HG03521 (cell line): ENCODE results near the gene LEP.
"Not testable (repeated sequence)": the region's sequence is repeated elsewhere in the genome, so short reads cannot be mapped to it uniquely, and the experiment has no call there.

ENCODE experiments used
- ATAC-seq: cut with Tn5 transposase; IDR thresholded peaks from one replicate; pipeline ENCODE4 v1.9.1; 2021; ENCODE audit warnings: mild to moderate bottlenecking, moderate library complexity; ENCODE audit not compliant: unreplicated experiment

Gene LEP

DNA sequence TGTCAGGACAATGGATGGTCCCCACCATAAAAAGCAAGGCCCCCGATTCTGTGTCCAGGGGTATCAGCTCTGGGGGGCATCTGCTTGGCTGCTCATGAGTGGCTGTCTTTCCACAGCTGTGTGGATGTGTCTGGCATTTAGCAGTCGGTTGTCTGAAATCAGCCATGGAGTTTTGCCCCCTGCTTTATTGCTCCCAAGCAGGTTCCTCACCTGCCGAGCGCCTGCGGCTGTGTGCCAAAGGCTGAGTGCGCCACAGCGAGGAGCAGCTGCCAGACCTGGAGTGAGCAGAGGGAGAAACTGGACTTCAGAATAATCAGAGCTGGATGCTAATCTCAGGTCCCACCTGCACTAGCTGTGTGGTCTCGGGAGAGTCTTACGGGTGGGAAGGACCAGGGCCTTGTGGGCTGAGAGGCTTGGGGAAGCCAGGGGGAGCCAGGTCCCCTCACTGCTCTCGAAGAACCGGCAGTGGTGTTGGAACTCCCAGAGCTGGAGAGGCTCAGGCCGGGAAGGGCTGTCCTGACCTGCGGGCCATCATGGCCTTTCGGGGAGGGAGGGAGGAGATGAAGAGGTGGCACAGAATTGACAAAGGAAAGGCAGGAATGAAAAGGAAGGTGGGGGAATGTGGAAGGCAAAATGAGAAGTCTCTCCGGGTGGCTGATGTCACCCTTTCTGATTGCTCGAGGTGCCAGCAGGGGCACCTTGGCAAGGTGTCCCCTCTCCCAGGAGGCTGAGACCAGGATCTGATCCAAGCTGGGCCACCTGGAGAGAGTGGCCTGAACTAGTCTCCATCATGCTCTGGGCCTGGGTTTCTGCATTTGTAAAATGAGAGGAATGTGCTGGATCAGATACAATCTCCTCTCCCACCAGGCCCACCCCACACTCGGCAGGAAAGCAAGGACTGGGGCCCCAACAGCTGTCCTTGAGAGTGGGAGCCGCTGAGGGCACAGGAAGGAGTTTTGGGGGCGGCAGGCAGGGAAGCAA lies 30.2 kb upstream of the LEP start:
- no peak for ATAC-seq

- no peak for ATAC-seq
Measured at GRCh38 chr7:128211626-128212025, 29.5 kb upstream of the LEP start.

DNA sequence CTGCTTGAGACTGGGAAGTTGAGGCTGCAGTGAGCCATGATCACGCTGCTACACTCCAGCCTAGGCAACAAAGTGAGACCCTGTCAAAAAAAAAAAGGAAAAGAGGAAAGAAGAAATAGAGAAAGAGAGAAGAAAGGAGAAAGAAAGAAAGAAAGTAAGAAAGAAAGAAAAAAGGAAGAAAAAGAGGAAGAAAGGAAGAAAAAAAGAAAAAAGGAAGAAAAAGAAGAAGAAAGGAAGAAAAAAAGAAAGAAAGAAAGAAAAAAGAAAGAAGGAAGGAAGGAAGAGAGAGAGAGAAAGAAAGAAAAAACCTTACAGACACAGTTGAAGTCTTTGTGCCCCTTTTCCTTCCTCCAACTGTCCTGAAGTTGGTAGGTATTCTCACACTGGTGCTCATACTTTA lies 26.6 kb upstream of the LEP start:
- ATAC-seq, result no peak

DNA sequence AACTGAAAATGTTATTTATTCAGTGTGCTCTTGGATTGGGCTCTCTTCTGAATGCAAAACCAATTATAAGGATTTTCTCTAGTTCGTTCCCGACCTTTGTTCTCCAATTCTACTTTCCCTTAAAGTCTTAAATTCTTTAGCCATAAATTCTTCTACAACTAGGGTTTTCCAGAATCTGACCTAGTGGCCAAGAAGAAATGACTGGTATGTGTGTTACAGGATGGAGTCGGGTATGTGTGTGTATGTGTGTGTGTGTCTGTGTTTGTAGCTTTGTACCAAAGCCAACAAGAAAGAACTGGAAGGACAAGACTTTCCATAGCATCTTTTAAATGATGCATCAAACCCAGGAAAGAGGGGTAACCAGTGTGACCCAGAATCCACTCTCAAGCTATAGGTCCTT lies 25.8 kb upstream of the LEP start:
- no peak for ATAC-seq

DNA sequence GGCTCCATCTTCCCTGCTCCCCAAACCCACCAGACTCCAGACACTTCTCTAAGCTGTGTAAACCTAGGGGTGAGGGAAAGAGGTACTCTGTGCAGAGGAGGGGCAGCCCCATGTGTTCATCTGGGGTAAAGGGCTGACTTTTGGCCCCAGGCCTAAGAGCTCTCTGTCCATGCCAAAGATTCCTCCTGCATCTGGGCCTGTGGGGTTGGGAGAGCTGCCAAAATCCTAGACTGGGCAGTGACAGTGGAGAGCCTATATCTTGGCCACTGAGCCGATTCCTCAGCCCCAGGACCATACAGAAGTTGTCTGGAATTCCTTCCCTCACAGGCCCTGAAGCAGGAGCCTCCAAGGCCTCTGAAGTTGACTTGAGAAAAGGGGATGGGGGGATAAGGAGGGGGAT lies 25.3 kb upstream of the LEP start:
- ATAC-seq, result no peak

DNA sequence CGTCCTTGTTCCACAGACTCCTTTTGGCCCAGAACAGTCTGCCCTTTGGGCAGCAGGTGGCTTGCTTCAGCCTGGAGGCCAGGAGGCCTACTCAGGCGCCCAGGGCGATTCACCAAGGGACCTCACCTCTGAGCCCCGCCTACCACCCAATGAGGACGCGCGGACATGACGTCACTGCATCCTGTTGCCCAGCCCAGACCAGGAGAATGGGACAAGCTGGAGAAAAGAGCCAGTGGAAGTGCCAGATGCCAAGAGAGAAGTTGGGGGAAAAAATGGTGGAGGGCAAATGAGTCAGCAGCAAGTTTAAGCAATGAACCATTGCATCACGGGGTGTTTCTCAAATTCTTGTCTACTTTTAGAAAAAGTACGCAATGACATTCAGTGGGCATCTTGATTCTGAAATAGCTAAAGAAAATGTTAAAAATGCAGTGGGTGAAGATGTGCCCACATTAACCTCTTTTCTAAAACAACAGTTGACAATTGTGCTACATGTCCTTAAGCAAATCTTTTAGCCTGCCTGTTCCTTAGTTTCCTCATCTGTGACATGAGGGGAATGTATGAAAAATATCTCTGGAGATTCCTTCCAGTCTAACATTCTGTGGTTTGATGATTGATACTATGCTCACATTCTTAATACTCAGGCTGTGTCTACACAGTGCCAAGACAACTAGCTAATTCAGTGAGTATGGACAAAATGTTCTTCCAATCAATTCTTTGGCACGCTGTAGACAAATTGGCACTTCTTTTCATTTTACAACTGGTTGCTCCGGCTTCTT lies 23.9 kb upstream of the LEP start:
- ATAC-seq, result no peak

DNA sequence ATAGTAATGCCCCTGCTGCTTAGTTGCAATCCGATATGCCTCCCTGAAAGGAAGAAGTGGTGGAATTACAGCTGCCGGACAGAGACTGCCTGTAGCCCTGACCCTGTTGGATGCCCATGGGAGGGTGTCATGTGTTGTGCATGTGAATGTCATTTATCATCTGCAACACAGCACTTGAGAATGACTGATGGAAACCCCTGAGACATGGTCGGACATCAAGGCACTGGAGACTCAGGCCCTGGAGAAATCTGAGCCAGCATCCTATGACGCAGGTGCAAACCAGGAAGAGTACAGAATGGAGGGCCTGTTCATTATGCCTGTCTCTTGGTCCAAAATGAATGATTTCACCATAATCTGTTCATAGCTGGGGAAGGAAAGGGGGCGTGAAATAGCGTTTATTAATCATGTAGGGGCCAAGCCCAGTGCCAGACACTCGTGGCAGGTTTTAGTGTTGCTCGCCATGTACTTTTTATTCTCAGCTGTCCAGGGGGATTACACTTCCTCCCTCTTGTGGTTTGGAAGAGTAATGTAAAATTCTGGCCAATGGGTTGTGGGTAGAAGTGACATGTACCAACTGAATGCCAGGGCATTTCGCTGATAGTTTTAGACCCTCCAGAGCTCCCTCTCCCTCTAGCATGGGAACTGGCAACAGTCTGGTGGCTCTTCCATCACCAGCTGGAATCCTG lies 23.0 kb upstream of the LEP start:
- no peak for ATAC-seq

GRCh38 chr7:128219636-128220035 lies 21.4 kb upstream of the LEP start:
- no peak for ATAC-seq

GRCh38 chr7:128221929-128222403 lies 19.1 kb upstream of the LEP start:
- ATAC-seq, result no peak

DNA sequence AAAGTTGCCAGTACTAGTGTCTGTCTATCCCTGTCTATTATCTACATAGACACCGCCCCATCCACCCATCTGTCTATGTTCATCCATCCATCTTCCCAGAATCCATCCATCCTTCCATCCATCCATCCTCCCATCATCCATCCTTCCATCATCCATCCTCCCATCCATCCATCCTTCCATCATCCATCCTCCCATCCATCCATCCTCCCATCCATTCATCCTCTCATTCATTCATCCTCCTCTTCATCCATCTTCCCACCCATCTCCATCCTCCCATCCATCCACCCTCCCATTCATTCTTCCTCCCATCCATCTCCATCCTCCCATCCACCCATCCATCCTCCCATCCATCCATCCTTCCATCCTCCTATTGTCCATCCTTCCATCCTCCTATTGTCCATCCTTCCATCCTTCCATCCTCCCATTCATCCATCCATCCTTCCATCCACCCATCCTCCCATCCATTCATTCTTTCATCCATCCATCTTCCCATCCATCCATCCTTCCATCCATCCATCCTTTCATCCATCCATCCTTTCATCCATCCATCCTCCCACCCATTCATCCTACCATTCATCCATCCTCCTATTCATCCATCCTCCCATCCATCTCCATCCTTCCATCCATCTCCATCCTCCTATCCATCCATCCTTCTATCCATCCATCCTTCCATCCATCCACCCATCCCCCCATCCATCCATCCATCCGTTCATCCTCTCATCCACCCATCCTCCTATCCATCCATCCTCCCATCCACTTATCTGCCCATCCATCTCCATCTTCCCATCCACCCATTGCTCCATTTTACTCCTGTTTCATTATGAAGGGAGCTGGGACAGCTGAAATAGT lies 14.7 kb upstream of the LEP start:
- no peak for ATAC-seq

DNA sequence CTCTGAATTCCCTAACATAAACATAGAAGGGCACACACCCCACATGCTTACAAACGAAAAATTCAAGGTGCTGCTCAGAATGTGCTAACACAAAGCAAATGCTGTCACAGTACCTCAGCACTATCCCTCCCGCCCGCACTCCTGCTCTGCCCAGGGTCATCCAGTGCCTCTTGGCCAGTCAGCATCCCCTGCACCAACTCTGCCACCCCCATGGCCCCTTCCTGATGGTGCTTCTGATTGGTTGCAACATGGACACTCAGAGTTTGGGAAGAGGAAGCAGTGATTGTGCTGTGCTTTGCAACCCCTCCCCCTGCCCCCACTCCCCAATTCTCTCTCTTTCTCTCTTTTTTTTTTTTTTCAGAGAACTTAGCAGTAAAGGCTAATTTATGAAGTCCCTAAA lies 13.8 kb upstream of the LEP start:
- no peak for ATAC-seq

DNA sequence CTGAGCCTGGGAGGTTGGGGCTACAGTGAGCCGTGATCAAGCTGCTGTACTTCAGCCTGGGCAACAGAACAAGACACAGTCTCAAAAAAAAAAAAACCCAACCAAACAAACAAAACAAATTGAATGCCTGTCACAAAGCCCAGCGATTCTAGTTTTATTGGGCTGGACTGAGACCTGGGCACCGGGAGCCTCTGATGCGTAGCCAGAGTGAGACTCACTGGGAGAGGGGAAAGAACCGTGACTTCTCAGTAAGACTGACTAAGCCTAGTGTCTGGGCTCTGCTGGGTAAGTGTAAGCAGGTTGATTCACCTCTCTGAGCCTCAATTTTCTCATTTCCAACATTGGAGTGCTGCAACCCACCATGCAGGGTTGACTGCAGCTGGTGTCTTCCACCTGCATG lies 10.1 kb upstream of the LEP start:
- no peak for ATAC-seq

DNA sequence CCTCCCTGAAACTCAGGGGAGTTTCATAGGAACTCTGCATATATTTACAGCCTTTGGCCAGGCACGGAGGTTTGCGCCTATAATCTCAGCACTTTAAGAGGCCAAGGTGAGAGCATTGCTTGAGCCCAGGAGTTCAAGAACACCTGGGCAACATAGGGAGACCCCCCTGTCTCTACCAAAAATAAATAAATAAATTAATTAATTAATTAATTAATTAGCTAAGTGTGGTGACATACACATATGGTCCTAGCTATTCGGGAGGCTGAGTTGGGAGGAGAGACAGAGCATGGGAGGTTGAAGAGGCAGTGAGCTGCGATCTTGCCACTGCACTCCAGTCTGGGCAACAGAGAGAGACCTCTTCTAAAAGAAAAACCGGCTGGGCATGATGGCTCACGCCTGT lies 9.4 kb upstream of the LEP start:
- ATAC-seq, result no peak

GRCh38 chr7:128233471-128233870 lies 7.6 kb upstream of the LEP start:
- ATAC-seq, result no peak

- no peak for ATAC-seq
Measured at GRCh38 chr7:128234476-128235026, 6.5 kb upstream of the LEP start.

DNA sequence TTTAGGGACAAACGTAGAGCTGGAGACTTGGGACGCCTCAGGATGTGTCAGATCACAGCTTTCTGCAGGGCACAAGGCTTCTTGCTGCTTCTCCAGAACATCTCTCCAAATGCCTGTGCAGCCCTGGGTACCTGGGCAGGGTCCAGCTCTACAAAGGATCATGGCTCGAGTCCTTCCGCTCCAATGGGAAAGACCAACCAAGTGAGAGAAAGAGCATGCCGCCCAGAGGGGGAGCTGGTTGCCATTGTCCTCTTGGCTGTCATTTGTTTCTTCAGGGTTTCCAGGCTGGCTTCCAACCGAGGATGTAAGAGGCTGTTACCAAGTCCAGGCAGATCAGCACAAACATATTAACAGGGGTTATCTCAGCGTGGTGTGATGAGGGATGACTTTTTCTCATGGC lies 5.6 kb upstream of the LEP start:
- no peak for ATAC-seq

- peak; percentile 54 for ATAC-seq
Measured at GRCh38 chr7:128236924-128237586, 4.0 kb upstream of the LEP start.

- ATAC-seq, result not testable (repeated sequence)
Measured at GRCh38 chr7:128239146-128239545, 1.9 kb upstream of the LEP start.

DNA sequence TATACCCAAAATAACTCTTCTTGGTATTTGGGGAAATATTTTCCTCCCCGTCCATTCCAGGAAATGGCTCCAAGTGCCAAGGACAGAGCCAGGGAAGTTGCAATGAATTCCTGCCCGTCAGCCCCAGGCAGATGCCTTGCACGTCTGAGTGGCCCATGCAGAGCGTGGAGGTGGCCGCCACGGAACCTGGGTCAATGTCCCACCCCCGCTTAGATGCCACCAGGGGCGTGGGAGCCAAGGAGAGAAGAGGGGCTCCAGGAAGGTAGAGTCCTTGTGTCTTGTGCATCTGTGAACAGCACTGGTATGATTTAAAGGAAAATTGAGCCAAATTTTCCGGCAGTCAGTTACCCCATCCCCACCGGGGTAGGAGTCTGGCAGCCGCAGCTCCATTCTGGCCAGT lies 1.6 kb downstream of the LEP start:
- ATAC-seq, result no peak

DNA sequence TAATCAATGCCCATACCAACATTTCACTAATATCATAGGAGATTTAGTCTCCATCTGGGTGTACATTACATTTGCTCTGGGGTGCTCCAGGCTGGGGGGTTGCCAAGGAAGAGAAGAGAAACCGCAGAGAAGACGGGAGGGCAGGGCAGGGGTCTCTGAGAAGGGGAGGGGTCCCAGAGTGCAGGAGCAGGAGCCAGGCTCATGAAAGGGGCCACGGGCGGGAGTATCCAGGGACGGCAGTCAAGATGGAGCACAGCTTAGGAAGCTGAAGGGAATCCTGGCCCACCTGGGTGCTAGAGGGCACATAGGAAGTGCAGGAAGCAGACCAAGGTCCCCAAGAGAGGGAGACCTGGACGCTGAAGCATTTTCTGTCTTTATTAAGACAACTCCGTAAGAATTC lies 2.2 kb downstream of the LEP start:
- ATAC-seq, result no peak
